HUES6 (cell line): ENCODE measurements around the gene FADS6.
"Not testable (repeated sequence)": the region's sequence is repeated elsewhere in the genome, so short reads cannot be mapped to it uniquely, and the experiment has no call there.

Experiments used
- H3K27ac ChIP-seq: 2 replicates; pipeline ENCODE4 v1.7.0; 2013; ENCODE audit warnings: low read depth, mild to moderate bottlenecking, low read length, inconsistent platforms
- H3K27me3 ChIP-seq: 2 replicates; pipeline ENCODE4 v1.6.1; 2013; ENCODE audit warnings: low read length; ENCODE audit not compliant: control insufficient read depth, insufficient read depth
- H3K36me3 ChIP-seq: 2 replicates; pipeline ENCODE4 v1.6.1; 2013; ENCODE audit warnings: low read length; ENCODE audit not compliant: control insufficient read depth, insufficient read depth
- H3K4me1 ChIP-seq: 2 replicates; pipeline ENCODE4 v1.6.1; 2013; ENCODE audit warnings: low read length; ENCODE audit not compliant: control insufficient read depth, insufficient read depth
- H3K4me3 ChIP-seq: 2 replicates; pipeline ENCODE4 v1.5.1; 2013; ENCODE audit warnings: low read depth, low read length
- H3K9ac ChIP-seq: one replicate; pipeline ENCODE4 v1.6.1; 2013; ENCODE audit warnings: mild to moderate bottlenecking, low read length
- H3K9me3 ChIP-seq: 2 replicates; pipeline ENCODE4 v1.6.1; 2013; ENCODE audit warnings: low read depth, low read length; ENCODE audit not compliant: control insufficient read depth, insufficient read depth

The FADS6 gene

GRCh38 chr17:74919440-74920305, 26.2 kb upstream of the FADS6 start:
- H3K27ac ChIP-seq: no peak overlapping the region

GRCh38 chr17:74918906-74919305, 25.5 kb upstream of the FADS6 start:
- no peak overlapping the region for H3K9ac ChIP-seq
- H3K27ac ChIP-seq: no peak overlapping the region
- H3K27me3 ChIP-seq: peaks cover 39% of the 10 kb centered on the region
- no peaks in the 10 kb centered on the region for H3K9me3 ChIP-seq
- no peak overlapping the region for H3K4me3 ChIP-seq
- H3K36me3 ChIP-seq: no peaks in the 10 kb centered on the region
- peaks cover 22% of the 10 kb centered on the region; the same call in 1 of the 2 replicates for H3K4me1 ChIP-seq

More at GRCh38 chr17:74919440-74920305, 26.2 kb upstream of the FADS6 start:
- Histone ChIP-seq H3K27me3 (peaks cover 47% of the 10 kb centered on the region), H3K36me3 (no peaks in the 10 kb centered on the region), H3K4me1 (peaks cover 24% of the 10 kb centered on the region; the same call in 1 of the 2 replicates), H3K9ac (no peak overlapping the region), H3K4me3 (no peak overlapping the region), H3K9me3 (no peaks in the 10 kb centered on the region)

- Histone ChIP-seq H3K9ac (no peak overlapping the region), H3K27ac (no peak overlapping the region), H3K36me3 (no peaks in the 10 kb centered on the region), H3K4me3 (no peak overlapping the region), H3K9me3 (no peaks in the 10 kb centered on the region), H3K27me3 (peaks cover 25% of the 10 kb centered on the region), H3K4me1 (peaks cover 15% of the 10 kb centered on the region; the same call in 1 of the 2 replicates)
Measured at GRCh38 chr17:74917430-74917829, 24.0 kb upstream of the FADS6 start.

- Histone ChIP-seq H3K4me3 (no peak overlapping the region), H3K9ac (no peak overlapping the region), H3K27me3 (peaks cover 20% of the 10 kb centered on the region), H3K36me3 (no peaks in the 10 kb centered on the region), H3K9me3 (no peaks in the 10 kb centered on the region), H3K27ac (no peak overlapping the region), H3K4me1 (peaks cover 15% of the 10 kb centered on the region; the same call in 1 of the 2 replicates)
Measured at GRCh38 chr17:74916851-74917199, 23.4 kb upstream of the FADS6 start.

- Histone ChIP-seq H3K4me3 (no peak overlapping the region), H3K27me3 (peaks cover 14% of the 10 kb centered on the region), H3K36me3 (no peaks in the 10 kb centered on the region), H3K27ac (no peak overlapping the region), H3K4me1 (peaks cover 12% of the 10 kb centered on the region; the same call in 1 of the 2 replicates), H3K9ac (no peak overlapping the region), H3K9me3 (no peaks in the 10 kb centered on the region)
Measured at GRCh38 chr17:74916136-74916850, 22.9 kb upstream of the FADS6 start.

GRCh38 chr17:74911423-74911822, 18.0 kb upstream of the FADS6 start:
- H3K27ac ChIP-seq, H3K36me3 ChIP-seq, H3K9ac ChIP-seq, H3K27me3 ChIP-seq, H3K9me3 ChIP-seq, H3K4me3 ChIP-seq, H3K4me1 ChIP-seq: not testable (repeated sequence)

- H3K4me3 ChIP-seq, H3K4me1 ChIP-seq, H3K9me3 ChIP-seq, H3K9ac ChIP-seq, H3K27me3 ChIP-seq, H3K36me3 ChIP-seq, H3K27ac ChIP-seq: not testable (repeated sequence)
Measured at GRCh38 chr17:74909097-74909496, 15.7 kb upstream of the FADS6 start.

GRCh38 chr17:74907012-74907411, 13.6 kb upstream of the FADS6 start:
- Histone ChIP-seq H3K27ac (no peak overlapping the region), H3K27me3 (peaks cover 5% of the 10 kb centered on the region; the same call in 1 of the 2 replicates), H3K4me1 (peaks cover 9% of the 10 kb centered on the region; the same call in 1 of the 2 replicates), H3K4me3 (no peak overlapping the region), H3K9ac (no peak overlapping the region), H3K9me3 (no peaks in the 10 kb centered on the region), H3K36me3 (no peaks in the 10 kb centered on the region)

GRCh38 chr17:74906214-74906793, 12.9 kb upstream of the FADS6 start:
- not testable (repeated sequence) for H3K4me1 ChIP-seq, H3K27ac ChIP-seq, H3K9ac ChIP-seq, H3K9me3 ChIP-seq, H3K4me3 ChIP-seq, H3K36me3 ChIP-seq, H3K27me3 ChIP-seq

- Histone ChIP-seq H3K4me3 (no peak overlapping the region), H3K4me1 (peaks cover 9% of the 10 kb centered on the region; the same call in 1 of the 2 replicates), H3K27ac (no peak overlapping the region), H3K9ac (no peak overlapping the region), H3K27me3 (peaks cover 10% of the 10 kb centered on the region; the same call in 1 of the 2 replicates), H3K9me3 (no peaks in the 10 kb centered on the region), H3K36me3 (no peaks in the 10 kb centered on the region)
Measured at GRCh38 chr17:74904687-74905409, 11.4 kb upstream of the FADS6 start.
